ENCODE results near the gene MISFA. TPM values are rescaled to one million over a fixed set of nuclear protein-coding genes. Genes with fewer than 3 reads are reported as not detected.

MISFA gene
- 4.9 and 7.0 TPM in 2 replicates for total RNA-seq (ENCODE audit: low replicate concordance)
- long read RNA-seq, partial matches to known transcripts, result 0 of 4 reads
- long read RNA-seq, other reads (novel, unspliced or antisense), result 4 of 4 reads

DNA sequence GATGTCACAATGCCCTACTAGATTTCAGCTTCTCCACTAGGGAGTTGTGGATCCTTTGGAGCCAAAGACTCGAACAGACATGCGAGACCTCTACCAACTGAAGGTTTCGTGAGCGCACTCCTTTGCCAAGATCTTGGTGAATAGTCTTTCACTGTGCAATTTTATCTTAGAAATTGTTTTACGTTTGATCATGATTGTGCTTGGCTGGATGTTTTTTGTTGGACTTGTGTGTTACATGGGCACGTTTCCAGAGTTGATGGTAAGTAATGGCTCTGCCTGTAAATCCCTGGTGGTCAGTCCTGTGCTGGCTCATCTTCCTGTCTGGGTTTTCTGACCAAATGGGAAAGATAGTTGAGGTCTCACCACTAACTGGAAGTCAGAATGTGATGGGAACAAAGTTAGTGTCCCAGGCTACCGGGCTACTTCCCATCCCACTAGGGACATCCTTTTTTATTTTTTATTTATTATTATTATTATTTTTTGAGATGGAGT, at the start of gene MISFA:
MISFA (plus strand) TSS at position 51 of the 492 bp plus-strand sequence; CDS start at position 191, 140 bp downstream.
- no peak within 1 kb of the TSS for H3K4me3 Mint-ChIP-seq
- H3K36me3 Mint-ChIP-seq, result peaks cover 5% of the 10 kb centered on the region
- H3K27me3 Mint-ChIP-seq, result no peaks in the 10 kb centered on the region
- no peak within 1 kb of the TSS for H3K27ac Mint-ChIP-seq
- TF ChIP-seq CTCF (conservative IDR thresholded peaks at IDR 0.05), result no peak
- no peak for DNase-seq (ENCODE audit: extremely low spot score, unreplicated experiment)
- no peaks in the 10 kb centered on the region for H3K9me3 Mint-ChIP-seq
- H3K4me1 Mint-ChIP-seq (ENCODE audit: unreplicated experiment), result peaks cover 5% of the 10 kb centered on the region

DNA sequence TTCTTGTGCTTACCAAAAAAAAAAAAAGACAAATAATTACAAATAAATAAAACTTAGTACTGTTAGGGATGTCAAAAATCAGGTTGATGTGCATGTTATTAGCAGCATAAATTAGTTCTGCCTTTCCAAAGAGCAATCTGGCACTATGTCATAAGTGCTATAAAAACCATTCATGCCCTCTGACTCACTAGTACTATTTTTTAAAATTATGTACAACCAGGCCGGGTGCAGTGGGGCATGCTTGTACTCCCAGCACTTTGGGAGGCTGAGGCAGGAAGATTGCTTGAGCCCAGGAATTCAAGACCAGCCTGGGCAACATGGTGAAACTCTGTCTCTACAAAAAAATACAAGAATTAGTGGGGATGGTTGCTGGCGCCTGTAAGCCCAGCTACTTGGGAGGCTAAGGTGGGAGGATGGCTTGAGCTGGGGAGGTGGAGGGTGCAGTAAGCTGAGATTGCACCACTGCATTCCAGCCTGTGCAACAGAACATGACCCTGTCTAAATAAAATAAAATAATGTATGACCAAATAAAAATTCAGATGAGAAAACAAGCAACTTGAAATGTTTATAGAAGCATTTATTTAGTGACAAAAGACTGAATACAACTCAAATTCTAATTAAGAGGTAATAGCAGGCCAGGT, 36.4 kb upstream of the MISFA start:
- Mint-ChIP-seq H3K4me1 (ENCODE audit: unreplicated experiment) (no peaks in the 10 kb centered on the region), H3K4me3 (no peak overlapping the region), H3K27me3 (no peaks in the 10 kb centered on the region), H3K36me3 (peaks cover under 1% of the 10 kb centered on the region), H3K27ac (no peak overlapping the region), H3K9me3 (no peaks in the 10 kb centered on the region)
- no peak for DNase-seq (ENCODE audit: extremely low spot score, unreplicated experiment)
- no peak for TF ChIP-seq CTCF (conservative IDR thresholded peaks at IDR 0.05)

- no peaks in the 10 kb centered on the region for H3K27me3 Mint-ChIP-seq
- no peaks in the 10 kb centered on the region for H3K9me3 Mint-ChIP-seq
- TF ChIP-seq CTCF (conservative IDR thresholded peaks at IDR 0.05), result no peak
- no peak overlapping the region for H3K4me3 Mint-ChIP-seq
- no peaks in the 10 kb centered on the region for H3K36me3 Mint-ChIP-seq
- H3K4me1 Mint-ChIP-seq (ENCODE audit: unreplicated experiment), result no peaks in the 10 kb centered on the region
- no peak overlapping the region for H3K27ac Mint-ChIP-seq
- DNase-seq (ENCODE audit: extremely low spot score, unreplicated experiment), result no peak
These were observed 35.4 kb upstream of the MISFA start for GRCh38 chr11:18564149-18564548.

DNA sequence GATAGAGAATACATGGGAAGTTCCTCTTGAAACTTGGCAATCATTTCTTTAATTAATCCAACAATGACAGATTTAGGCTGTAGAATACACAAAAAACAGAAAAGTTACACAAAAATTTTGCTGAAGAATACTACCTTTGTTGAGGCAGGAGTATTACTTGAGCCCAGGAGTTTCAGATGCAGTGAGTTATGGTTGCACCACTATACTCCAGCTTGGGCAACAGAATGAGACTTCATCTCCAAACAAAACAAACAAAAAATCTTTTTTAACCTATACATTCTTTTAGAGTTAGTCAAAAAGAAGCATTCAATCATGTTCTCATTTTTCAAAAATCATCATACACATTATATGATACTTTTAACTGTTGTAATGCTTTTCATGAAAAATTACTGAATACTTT, 33.2 kb upstream of the MISFA start:
- no peaks in the 10 kb centered on the region for H3K27me3 Mint-ChIP-seq

GRCh38 chr11:18567081-18567480, 32.5 kb upstream of the MISFA start:
- no peak for TF ChIP-seq CTCF (conservative IDR thresholded peaks at IDR 0.05)
- H3K4me1 Mint-ChIP-seq (ENCODE audit: unreplicated experiment), result no peaks in the 10 kb centered on the region
- no peak overlapping the region for H3K4me3 Mint-ChIP-seq
- H3K27ac Mint-ChIP-seq, result no peak overlapping the region
- H3K9me3 Mint-ChIP-seq, result no peaks in the 10 kb centered on the region
- H3K36me3 Mint-ChIP-seq, result peaks cover 8% of the 10 kb centered on the region
- no peak for DNase-seq (ENCODE audit: extremely low spot score, unreplicated experiment)
- no peaks in the 10 kb centered on the region for H3K27me3 Mint-ChIP-seq

More for the DNA sequence above, 33.2 kb upstream of the MISFA start:
- Mint-ChIP-seq H3K4me1 (ENCODE audit: unreplicated experiment) (no peaks in the 10 kb centered on the region), H3K27ac (no peak overlapping the region), H3K9me3 (no peaks in the 10 kb centered on the region), H3K4me3 (no peak overlapping the region), H3K36me3 (peaks cover 5% of the 10 kb centered on the region)
- no peak for DNase-seq (ENCODE audit: extremely low spot score, unreplicated experiment)
- no peak for TF ChIP-seq CTCF (conservative IDR thresholded peaks at IDR 0.05)
